Mucosa of descending colon (tissue), 3 donors: ENCODE measurements around the gene UBL5. TPM values are rescaled to one million over a fixed set of nuclear protein-coding genes. Genes with fewer than 3 reads are reported as not detected.

Source experiments
- ATAC-seq: fragments of 200-7000 bp; cut with Tn5 transposase; one replicate; pipeline ENCODE4 v1.9.1; 2020; ENCODE audit warnings: mild to moderate bottlenecking, moderate library complexity
- DNase-seq, 3 donors: peaks; one replicate each; pipeline ENCODE4 v3.0.0-alpha.2; 2020
- H3K36me3 ChIP-seq: fragments of 200-600 bp; one replicate; pipeline ENCODE4 v1.8.0; 2021; ENCODE audit warnings: low read depth, mild to moderate bottlenecking
- H3K4me1 ChIP-seq: fragments of 200-600 bp; one replicate; pipeline ENCODE4 v1.8.0; 2021; ENCODE audit warnings: low read depth, mild to moderate bottlenecking
- H3K4me3 ChIP-seq: fragments of 200-600 bp; one replicate; pipeline ENCODE4 v1.8.0; 2021; ENCODE audit warnings: mild to moderate bottlenecking
- H3K9me3 ChIP-seq: fragments of 200-600 bp; one replicate; pipeline ENCODE4 v1.8.0; 2021; ENCODE audit warnings: mild to moderate bottlenecking
- intact Hi-C, 2 donors: fragments of 100-400 bp; cut with DNase I in 1 of 2; cut with micrococcal nuclease in 1 of 2; formaldehyde crosslinking; loops; one replicate each; pipeline versions ENCODE4 v1.11.0 to v1.11.1; 2022; cut with DNase I, micrococcal nuclease
- total RNA-seq, 3 donors: library from RNA; stranded (reverse); fragmentation: NEBNext Ultra II Directional in 2 of 3; extraction: Animal tissue kit (Norgen Biotek cat#: 25700) in 2 of 3; gene quantifications; one replicate each; pipeline versions ENCODE4 v1.2.1 to v1.2.4, GENCODE V29; 2021 to 2023
- TF ChIP-seq, protein P1 (sequence below): fragments of 200-600 bp; IDR thresholded peaks from one replicate; pipeline ENCODE4 v1.8.0; 2022; ENCODE audit warnings: antibody characterized with exemption, mild to moderate bottlenecking
- donor health status: DM: no; HTN: no; CAD: no; lungs with moderate emphysema.
- donor health status: DM: no; HTN: no; CAD: no.
- donor health status: DM: no; HTN: yes; CAD: no.

Gene UBL5
- total RNA-seq, 3 donors from 2014 or later: 244 to 293 (median 271) TPM

DNA sequence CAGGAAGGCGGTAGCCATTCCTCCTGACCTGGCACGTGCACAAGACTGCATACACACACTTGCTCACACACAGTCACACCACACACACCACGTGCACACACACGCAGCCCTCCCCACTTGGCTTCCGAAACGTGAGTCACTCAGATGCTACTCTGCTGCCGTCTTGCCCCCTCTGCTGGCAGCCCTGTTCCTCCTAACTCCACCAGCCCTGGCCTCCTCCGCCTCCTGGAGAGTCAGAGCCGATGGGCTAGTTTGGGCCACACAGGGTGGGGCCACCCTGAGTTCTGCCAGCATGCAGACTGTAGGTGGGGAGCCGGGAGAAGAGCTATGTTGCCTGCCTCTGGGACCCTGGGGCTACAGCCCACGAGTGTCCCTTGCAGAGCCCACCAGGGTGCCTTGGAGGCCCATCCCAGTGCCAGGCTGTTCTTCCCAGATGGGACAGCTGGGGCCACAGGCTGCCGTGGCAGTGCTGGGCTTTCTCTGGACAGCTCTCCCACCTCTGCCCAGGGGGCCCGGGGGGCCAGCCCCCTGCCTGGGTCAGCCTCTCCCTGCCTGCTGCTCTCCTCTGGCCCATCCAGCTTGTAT, 19.5 kb downstream of the UBL5 start:
- Histone ChIP-seq H3K4me3 (no peak overlapping the region), H3K4me1 (no peaks in the 10 kb centered on the region), H3K36me3 (no peaks in the 10 kb centered on the region), H3K9me3 (peaks cover 4% of the 10 kb centered on the region)
- intact Hi-C loops: no loop called here
- TF ChIP-seq, protein P1, sequence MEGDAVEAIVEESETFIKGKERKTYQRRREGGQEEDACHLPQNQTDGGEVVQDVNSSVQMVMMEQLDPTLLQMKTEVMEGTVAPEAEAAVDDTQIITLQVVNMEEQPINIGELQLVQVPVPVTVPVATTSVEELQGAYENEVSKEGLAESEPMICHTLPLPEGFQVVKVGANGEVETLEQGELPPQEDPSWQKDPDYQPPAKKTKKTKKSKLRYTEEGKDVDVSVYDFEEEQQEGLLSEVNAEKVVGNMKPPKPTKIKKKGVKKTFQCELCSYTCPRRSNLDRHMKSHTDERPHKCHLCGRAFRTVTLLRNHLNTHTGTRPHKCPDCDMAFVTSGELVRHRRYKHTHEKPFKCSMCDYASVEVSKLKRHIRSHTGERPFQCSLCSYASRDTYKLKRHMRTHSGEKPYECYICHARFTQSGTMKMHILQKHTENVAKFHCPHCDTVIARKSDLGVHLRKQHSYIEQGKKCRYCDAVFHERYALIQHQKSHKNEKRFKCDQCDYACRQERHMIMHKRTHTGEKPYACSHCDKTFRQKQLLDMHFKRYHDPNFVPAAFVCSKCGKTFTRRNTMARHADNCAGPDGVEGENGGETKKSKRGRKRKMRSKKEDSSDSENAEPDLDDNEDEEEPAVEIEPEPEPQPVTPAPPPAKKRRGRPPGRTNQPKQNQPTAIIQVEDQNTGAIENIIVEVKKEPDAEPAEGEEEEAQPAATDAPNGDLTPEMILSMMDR: no peak
- peak; percentile 57 for ATAC-seq
- peak in 1 of 3 donors; percentile 37 for DNase-seq

DNA sequence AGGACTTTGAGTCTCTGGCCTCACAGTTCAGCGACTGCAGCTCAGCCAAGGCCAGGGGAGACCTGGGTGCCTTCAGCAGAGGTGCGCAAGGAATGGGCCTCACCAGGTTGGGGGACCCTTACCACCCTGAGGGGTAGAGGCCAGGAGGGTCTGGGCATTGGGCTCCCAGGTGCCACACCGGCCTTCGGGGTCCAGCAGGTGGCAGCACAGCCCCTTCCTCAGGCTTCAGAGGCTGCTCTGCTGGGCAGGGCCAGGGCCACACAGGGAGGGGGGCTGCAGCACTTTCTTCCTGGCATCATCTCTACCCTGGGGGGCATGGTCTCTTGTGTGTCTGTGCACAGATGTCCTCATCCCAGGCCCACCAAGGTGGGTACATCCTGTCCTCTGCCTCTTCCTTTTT, 20.3 kb downstream of the UBL5 start:
- Histone ChIP-seq H3K36me3 (no peaks in the 10 kb centered on the region), H3K9me3 (peaks cover 4% of the 10 kb centered on the region), H3K4me3 (no peak overlapping the region), H3K4me1 (no peaks in the 10 kb centered on the region)
- TF ChIP-seq, protein P1: no peak
- intact Hi-C loops: no loop called here
- DNase-seq (peak in 1 of 3 donors; percentile 18), ATAC-seq (peak; percentile 33)

DNA sequence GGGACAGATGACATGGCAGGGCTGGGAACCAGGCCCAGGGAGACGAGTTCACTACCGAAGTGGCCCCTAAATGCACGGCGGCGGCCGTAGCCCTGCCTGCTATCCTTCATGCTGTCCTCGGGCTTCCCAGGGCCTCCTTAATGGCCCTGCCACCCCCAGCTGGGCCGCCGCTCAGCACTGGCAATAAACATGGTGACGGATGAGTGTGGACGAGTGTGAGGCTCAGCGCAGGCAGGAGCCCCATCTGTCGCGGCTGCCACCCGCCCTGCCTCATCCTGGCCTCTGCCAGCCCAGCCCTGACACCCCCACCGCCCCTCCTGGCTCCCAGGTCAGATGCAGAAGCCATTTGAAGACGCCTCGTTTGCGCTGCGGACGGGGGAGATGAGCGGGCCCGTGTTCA, 21.0 kb downstream of the UBL5 start:
- no peak for DNase-seq
- H3K36me3 ChIP-seq: no peaks in the 10 kb centered on the region
- intact Hi-C loops: no loop called here
- H3K9me3 ChIP-seq: peaks cover 1% of the 10 kb centered on the region
- no peaks in the 10 kb centered on the region for H3K4me1 ChIP-seq
- TF ChIP-seq, protein P1: no peak
- ATAC-seq: no peak
- H3K4me3 ChIP-seq: no peak overlapping the region

DNA sequence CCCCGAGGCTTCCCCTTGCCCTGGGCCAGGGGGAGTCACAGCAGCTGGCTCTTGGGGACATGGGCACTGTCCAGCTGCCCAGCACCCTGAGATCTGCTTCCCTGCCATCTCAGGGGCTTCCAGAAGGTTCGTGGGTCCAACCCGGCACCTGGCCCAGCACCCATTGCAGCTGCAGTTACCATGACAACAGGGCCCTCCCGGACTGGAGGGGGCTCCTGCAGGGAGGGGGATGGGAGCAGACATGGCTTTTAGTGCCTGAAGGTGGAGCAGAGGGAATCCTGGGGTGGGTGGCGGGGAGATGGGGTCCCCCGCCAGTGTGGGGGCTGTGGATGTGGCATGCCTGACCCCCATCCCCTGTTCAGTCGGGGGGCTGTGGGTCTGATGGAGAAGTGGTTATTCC, 22.1 kb downstream of the UBL5 start:
- Histone ChIP-seq H3K36me3 (no peaks in the 10 kb centered on the region), H3K9me3 (no peaks in the 10 kb centered on the region), H3K4me3 (no peak overlapping the region), H3K4me1 (no peaks in the 10 kb centered on the region)
- ATAC-seq (no peak), DNase-seq (no peak)
- TF ChIP-seq, protein P1: no peak
- intact Hi-C loops: no loop called here

DNA sequence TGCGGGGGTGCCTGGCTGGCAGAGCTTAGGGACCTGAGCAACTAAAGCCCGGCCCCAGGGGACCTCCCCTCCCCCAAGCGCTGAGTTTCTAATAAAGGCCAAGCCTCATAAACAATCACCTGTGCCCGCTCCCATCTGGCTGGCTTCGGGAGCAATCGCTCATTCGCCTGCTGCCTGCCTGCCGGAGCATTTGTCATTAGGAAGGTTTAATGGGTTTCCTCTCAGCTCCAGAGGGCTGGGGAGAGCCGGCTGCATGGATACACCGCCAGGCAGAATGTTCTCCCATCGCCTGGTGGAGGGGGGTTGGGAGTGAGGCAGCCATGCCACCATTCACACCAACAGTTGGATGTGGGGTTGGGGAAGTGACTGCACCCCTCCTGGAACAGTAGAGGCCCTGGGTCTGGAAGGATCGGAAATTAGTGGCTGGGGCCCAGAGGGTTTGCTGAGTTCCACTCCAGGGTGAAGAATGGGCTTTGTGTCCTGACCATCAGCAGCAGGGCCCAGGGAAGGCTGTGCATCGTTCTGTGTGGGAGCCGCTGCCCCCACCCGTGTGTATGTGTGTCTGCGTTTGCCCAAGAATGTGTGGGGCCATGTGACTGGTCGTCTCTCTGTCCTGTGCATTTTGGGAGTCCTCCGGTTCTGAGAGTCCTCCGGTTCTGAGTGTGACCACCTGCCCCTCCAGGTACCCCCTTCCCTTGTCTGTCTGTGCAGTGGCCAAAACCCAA, 22.7 kb downstream of the UBL5 start:
- intact Hi-C loops: no loop called here
- no peaks in the 10 kb centered on the region for H3K36me3 ChIP-seq

More for the DNA sequence above, 22.7 kb downstream of the UBL5 start:
- ATAC-seq: no peak
- no peak for DNase-seq
- TF ChIP-seq, protein P1: no peak
- Histone ChIP-seq H3K4me3 (no peak overlapping the region), H3K4me1 (no peaks in the 10 kb centered on the region), H3K9me3 (no peaks in the 10 kb centered on the region)
